Right cardiac atrium (tissue), 5 donors: ENCODE results near the gene KRTAP29-1. TPM values are rescaled to one million over a fixed set of nuclear protein-coding genes. Genes with fewer than 3 reads are reported as not detected.

Experiments
- ATAC-seq, 2 donors: fragments of 200-7000 bp; cut with Tn5 transposase; one replicate each; pipeline versions ENCODE4 v1.8.0 to v1.9.1; 2020; ENCODE audit warnings: moderate library complexity in 2 of 2, mild to moderate bottlenecking in 1 of 2
- DNase-seq, 3 donors: peaks; one replicate each; pipeline ENCODE4 v3.0.0-alpha.2; 2020
- H3K27ac ChIP-seq: one replicate; pipeline ENCODE4 v1.5.1; 2013; ENCODE audit warnings: mild to moderate bottlenecking, low read length, control low read depth, moderate library complexity
- H3K27me3 ChIP-seq: one replicate; pipeline ENCODE4 v1.6.1; 2013; ENCODE audit not compliant: control insufficient read depth, insufficient read depth
- H3K4me1 ChIP-seq: one replicate; pipeline ENCODE4 v1.6.1; 2013; ENCODE audit warnings: low read length; ENCODE audit not compliant: control insufficient read depth, insufficient read depth
- H3K4me3 ChIP-seq: one replicate; pipeline ENCODE4 v1.5.1; 2013; ENCODE audit warnings: low read length, control low read depth
- H3K9me3 ChIP-seq: one replicate; pipeline ENCODE4 v1.6.1; 2013; ENCODE audit warnings: low read length; ENCODE audit not compliant: control insufficient read depth
- WGBS: extraction: QIAGEN DNeasy Blood & Tissue Kit; methylation state at CpG from one replicate; pipeline ENCODE4 v1.1.7; 2013; 5-methylcytosine and 5-hydroxymethylcytosine counted together
- intact Hi-C, 4 donors: fragments of 100-400 bp; cut with DNase I; formaldehyde crosslinking; loops; one replicate each; pipeline versions ENCODE4 v1.11.0 to v1.14.0; 2022 to 2023
- polyA plus RNA-seq: library from polyadenylated mRNA; stranded (reverse); fragments of 200-250 nt; gene quantifications from one replicate; pipeline ENCODE4 v1.2.3, GENCODE V29; 2013
- total RNA-seq, 4 donors: library from RNA; stranded (reverse); fragmentation: NEBNext Ultra II Directional; extraction: Animal tissue kit (Norgen Biotek cat#: 25700); gene quantifications; one replicate each; pipeline ENCODE4 v1.2.1, GENCODE V29; 2021
- donor health status: healthy with polysubstance abuse.
- donor health status: DM: no; HTN: yes; CAD: no.
- donor health status: DM: no; HTN: no; CAD: no.
- donor health status: DM: no; HTN: yes; CAD: no; lungs with severe emphysema.
- donor health status: DM: yes; HTN: yes; CAD: no.

KRTAP29-1 gene
- total and polyA plus RNA-seq, 5 donors, result not detected

- DNase-seq, result no peak
- H3K27ac ChIP-seq, result no peak overlapping the region
- no peak overlapping the region for H3K4me3 ChIP-seq
- 85% methylated on average over 18 of the region's 18 CpGs for WGBS
- no peaks in the 10 kb centered on the region for H3K27me3 ChIP-seq
- no peak for ATAC-seq
- H3K9me3 ChIP-seq, result no peaks in the 10 kb centered on the region
- no peaks in the 10 kb centered on the region for H3K4me1 ChIP-seq
- intact Hi-C loops, result no loop called here
Observed at GRCh38 chr17:41326173-41327145, 23.8 kb upstream of the KRTAP29-1 start.

GRCh38 chr17:41325611-41326010, 23.0 kb upstream of the KRTAP29-1 start:
- DNase-seq, result no peak
- Histone ChIP-seq H3K9me3 (no peaks in the 10 kb centered on the region), H3K4me1 (no peaks in the 10 kb centered on the region), H3K27me3 (no peaks in the 10 kb centered on the region), H3K4me3 (no peak overlapping the region), H3K27ac (no peak overlapping the region)
- ATAC-seq, result no peak
- intact Hi-C loops, result no loop called here
- WGBS, result 77% methylated on average over 6 of the region's 6 CpGs

DNA sequence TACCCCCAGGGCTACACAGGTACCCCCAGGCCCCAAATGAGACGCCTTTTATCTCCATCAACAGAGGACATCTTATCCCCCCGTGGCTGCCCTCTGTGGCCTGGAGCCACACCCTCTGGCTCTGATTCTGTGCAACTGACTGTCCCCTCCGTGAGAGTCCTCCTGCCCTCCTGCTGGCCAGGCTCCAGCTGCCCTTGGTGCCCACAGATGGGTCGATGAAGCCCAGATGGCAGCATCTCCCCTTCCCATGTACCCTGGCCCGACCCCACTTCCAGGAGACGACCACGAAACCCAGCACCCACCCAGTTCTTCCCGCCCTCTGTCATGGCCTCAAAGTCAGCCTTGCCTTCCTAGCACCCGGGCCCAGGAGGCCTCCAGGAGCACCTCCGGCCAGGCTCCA, 22.5 kb upstream of the KRTAP29-1 start:
- Histone ChIP-seq H3K27me3 (no peaks in the 10 kb centered on the region), H3K4me1 (no peaks in the 10 kb centered on the region), H3K4me3 (no peak overlapping the region), H3K27ac (no peak overlapping the region), H3K9me3 (no peaks in the 10 kb centered on the region)
- 82% methylated on average over 10 of the region's 10 CpGs for WGBS
- ATAC-seq (no peak), DNase-seq (no peak)
- intact Hi-C loops, result no loop called here

DNA sequence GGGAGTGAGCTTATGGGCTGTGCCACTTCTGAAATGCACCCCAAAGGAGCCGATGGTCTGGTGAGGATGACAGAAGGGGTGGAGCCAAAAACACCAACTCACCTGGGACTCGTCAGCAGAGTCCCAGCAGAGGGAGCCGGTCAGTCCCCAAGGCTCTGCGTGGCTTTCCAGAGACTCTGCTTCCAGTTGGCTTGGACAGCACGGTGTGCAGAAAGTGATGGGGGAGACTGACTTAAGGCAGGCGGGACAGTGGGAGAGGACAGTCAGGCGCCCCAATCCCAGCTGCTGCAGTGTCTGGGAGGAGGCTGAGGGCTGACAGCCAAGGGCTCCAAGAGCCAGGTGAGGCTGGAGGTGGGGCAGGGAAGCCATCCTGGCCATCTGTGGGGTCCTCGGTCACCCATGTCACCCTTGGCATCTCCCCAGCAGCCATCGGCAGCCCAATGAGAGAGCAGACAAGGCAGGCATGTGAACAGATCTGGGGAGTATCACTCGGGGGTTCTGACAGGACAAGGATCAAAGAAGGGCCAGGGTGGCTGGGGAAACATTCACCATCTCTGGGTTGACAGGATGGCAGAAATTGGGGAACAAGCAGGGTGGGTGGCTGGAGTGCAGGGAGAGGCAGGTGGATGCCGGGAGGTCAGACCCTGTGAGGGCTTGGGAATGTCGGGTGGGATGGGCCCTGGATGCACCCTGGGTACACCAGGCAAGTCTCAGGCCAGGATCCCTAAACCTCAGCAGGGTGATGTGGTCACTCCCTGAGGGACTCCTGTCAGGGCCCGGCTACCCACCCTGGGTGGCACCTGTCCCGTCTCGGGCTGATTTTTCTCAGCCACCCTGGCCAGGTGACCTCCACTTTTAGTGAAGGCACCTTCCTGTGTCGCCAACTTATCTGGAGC, 21.8 kb upstream of the KRTAP29-1 start:
- no peaks in the 10 kb centered on the region for H3K9me3 ChIP-seq
- whole genome bisulfite sequencing, result 67% methylated on average over 16 of the region's 16 CpGs
- DNase-seq, result no peak
- no peak for ATAC-seq
- no peak overlapping the region for H3K4me3 ChIP-seq
- no peaks in the 10 kb centered on the region for H3K4me1 ChIP-seq
- intact Hi-C loops, result no loop called here
- no peak overlapping the region for H3K27ac ChIP-seq
- H3K27me3 ChIP-seq, result no peaks in the 10 kb centered on the region

- Histone ChIP-seq H3K27ac (no peak overlapping the region), H3K4me3 (no peak overlapping the region), H3K4me1 (no peaks in the 10 kb centered on the region), H3K27me3 (no peaks in the 10 kb centered on the region), H3K9me3 (no peaks in the 10 kb centered on the region)
- no peak for ATAC-seq
- intact Hi-C loops, result no loop called here
- no peak for DNase-seq
- 85% methylated on average over 11 of the region's 11 CpGs for WGBS
Observed at GRCh38 chr17:41322903-41323895, 20.5 kb upstream of the KRTAP29-1 start.

DNA sequence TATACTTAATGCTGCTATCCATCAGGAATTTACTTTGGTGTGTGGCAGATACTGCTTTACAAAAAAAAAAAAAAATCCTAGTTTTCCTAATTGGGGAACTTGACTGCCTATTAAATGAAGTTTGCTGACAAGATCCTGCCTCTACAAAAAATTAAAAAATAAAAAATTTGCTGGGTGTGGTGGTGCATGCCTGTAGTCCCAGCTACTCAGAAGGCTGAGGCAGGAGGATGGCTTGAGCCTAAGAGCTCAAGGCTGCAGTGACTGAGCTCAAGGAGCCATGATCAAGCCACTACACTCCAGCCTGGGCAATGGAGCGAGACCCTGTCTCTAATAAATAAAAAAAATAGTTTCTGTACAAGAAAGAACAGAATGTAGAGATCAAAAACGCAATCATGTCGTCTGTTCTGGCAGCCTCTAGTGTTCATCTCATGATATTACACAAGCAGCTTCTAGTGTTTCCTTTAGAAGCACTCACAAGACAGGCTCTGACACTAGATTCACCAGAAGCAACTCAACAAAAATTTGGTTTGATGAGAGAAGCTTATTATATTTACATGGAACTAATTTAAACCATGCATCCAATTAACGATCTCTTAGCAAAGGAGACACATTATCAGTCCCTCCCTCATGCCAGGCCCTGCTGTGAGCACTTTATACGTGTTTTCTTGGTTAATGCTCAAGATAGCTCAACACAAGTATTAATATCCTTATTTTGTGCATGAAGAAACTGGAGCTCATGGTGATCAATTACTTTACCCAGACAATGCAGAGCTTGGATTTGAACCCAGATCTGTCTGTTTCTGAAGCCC, 19.6 kb upstream of the KRTAP29-1 start:
- Histone ChIP-seq H3K27me3 (no peaks in the 10 kb centered on the region), H3K27ac (no peak overlapping the region), H3K4me1 (no peaks in the 10 kb centered on the region), H3K9me3 (no peaks in the 10 kb centered on the region), H3K4me3 (no peak overlapping the region)
- no peak for ATAC-seq
- 37% methylated on average over 5 of the region's 5 CpGs for WGBS
- intact Hi-C loops, result no loop called here
- no peak for DNase-seq

- WGBS, result 69% methylated on average over 2 of the region's 2 CpGs
- ATAC-seq (no peak), DNase-seq (no peak)
- no peak overlapping the region for H3K27ac ChIP-seq
- no peaks in the 10 kb centered on the region for H3K27me3 ChIP-seq
- no peak overlapping the region for H3K4me3 ChIP-seq
- H3K9me3 ChIP-seq, result no peaks in the 10 kb centered on the region
- H3K4me1 ChIP-seq, result no peaks in the 10 kb centered on the region
- intact Hi-C loops, result no loop called here
Observed at GRCh38 chr17:41318231-41318630, 15.6 kb upstream of the KRTAP29-1 start.

GRCh38 chr17:41315814-41316445, 13.3 kb upstream of the KRTAP29-1 start:
- Histone ChIP-seq H3K9me3 (no peaks in the 10 kb centered on the region), H3K27me3 (no peaks in the 10 kb centered on the region), H3K27ac (no peak overlapping the region), H3K4me3 (no peak overlapping the region), H3K4me1 (no peaks in the 10 kb centered on the region)
- DNase-seq (no peak), ATAC-seq (no peak)
- WGBS, result 77% methylated on average over 17 of the region's 17 CpGs
- intact Hi-C loops, result no loop called here

DNA sequence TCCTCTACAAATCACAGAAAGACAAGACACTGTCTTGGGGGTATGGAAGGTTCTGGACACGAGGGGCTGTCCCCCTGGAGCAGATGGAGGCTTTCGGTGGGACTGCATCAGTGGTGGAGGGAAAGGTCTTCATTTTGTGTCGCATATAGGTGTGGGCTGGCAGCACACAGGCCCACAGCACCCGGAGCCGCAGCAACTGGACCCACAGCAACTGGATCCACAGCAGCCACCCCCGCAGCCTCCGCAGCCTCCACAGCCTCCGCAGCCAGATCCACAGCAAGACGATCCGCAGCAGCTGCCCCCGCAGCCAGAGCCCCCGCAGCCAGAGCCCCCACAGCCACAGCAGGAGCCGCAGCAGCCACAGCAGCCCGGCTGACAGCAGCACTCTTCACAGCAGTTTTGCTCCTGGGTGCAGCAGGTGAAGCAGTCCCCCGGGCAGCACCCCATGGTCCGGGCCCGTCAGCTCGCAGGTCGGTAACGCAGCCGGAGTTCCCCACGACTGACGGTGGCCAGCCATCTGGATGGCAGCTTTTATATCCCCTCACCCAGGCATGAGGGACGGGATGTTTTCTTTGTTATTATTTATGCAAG, 12.6 kb upstream of the KRTAP29-1 start, which contains the start of gene KRTAP17-1:
TSS of gene KRTAP17-1 (minus strand) at position 507 of the 591 bp plus-strand sequence. CDS start at position 447, 60 bp downstream.
- intact Hi-C loops, result no loop called here
- H3K27me3 ChIP-seq, result no peaks in the 10 kb centered on the region
- no peak within 1 kb of the TSS for H3K4me3 ChIP-seq
- ATAC-seq (no peak), DNase-seq (no peak)
- WGBS, result 78% methylated on average over 24 of the region's 24 CpGs
- no peak within 1 kb of the TSS for H3K27ac ChIP-seq
- H3K4me1 ChIP-seq, result no peaks in the 10 kb centered on the region
- H3K9me3 ChIP-seq, result no peaks in the 10 kb centered on the region
